ENCODE data around the gene RSAD1. TPM values are rescaled to one million over a fixed set of nuclear protein-coding genes. Genes with fewer than 3 reads are reported as not detected.

RSAD1 gene
- polyA plus RNA-seq, 3 donors: 20.6 to 40.0 (median 21.2) TPM

GRCh38 chr17:50452630-50453300 is 25.9 kb upstream of the RSAD1 start:
- no peaks in the 10 kb centered on the region for H3K27me3 ChIP-seq (ENCODE audit: control insufficient read depth in 2 of 2, insufficient read depth in 2 of 2, low read length in 2 of 2)
- no peak for TF ChIP-seq CTCF (IDR thresholded peaks at IDR 0.05)
- no peaks in the 10 kb centered on the region for H4K20me1 ChIP-seq (ENCODE audit: insufficient read depth, low read length)
- peaks cover 27% of the 10 kb centered on the region for H3K4me1 Mint-ChIP-seq
- H3K4me1 ChIP-seq (ENCODE audit: control insufficient read depth in 1 of 2, insufficient read depth in 2 of 2, low read length in 2 of 2): peaks cover 20 to 23% of the 10 kb centered on the region in 2 donors
- H3K9me3 ChIP-seq (replicated peaks in 1 of 2; ENCODE audit: control insufficient read depth in 1 of 2, insufficient read depth in 1 of 2, low read length in 2 of 2): no peaks in the 10 kb centered on the region
- H3K36me3 ChIP-seq (replicated peaks in 1 of 2; ENCODE audit: control insufficient read depth in 1 of 2, insufficient read depth in 2 of 2, low read length in 2 of 2): no peaks in the 10 kb centered on the region
- peak overlapping the region in 1 of 3 experiments; percentile 49 for H3K4me3 ChIP-seq (replicated peaks in 1 of 3; ENCODE audit: low read depth in 2 of 3, low read length in 3 of 3)
- no peak overlapping the region for H3K27ac ChIP-seq (ENCODE audit: low read depth in 1 of 2, low read length in 2 of 2)
- intact Hi-C loops (cut with micrococcal nuclease): no loop called here
- H3K27ac Mint-ChIP-seq: peak overlapping the region in 3 of 7 donors; percentile 26 to 75 (median 41)
- peak overlapping the region; percentile 59 to 73 for H3K4me3 Mint-ChIP-seq
- H2AFZ ChIP-seq (ENCODE audit: insufficient read depth, low read depth, low read length, poor library complexity, severe bottlenecking): no peak overlapping the region
- WGBS (ENCODE audit: insufficient coverage): 60% methylated on average over 2 of the region's 10 CpGs
- H3K36me3 Mint-ChIP-seq: peaks cover 0 to 11% of the 10 kb centered on the region in 2 donors
- H3K9me3 Mint-ChIP-seq: peaks cover 0 to 2% (median 0%) of the 10 kb centered on the region in 7 donors
- H3K27me3 Mint-ChIP-seq (ENCODE audit: low read depth in 3 of 3): no peaks in the 10 kb centered on the region
- no peaks in the 10 kb centered on the region for H3K79me2 ChIP-seq (ENCODE audit: insufficient read depth, low read length)
- peak; percentile 21 to 45 (median 29) for DNase-seq
- no peak overlapping the region for H3K9ac ChIP-seq (ENCODE audit: insufficient read depth, low read length, poor library complexity, severe bottlenecking)
- H3K4me2 ChIP-seq (replicated peaks; ENCODE audit: extremely low read depth, low read length, poor library complexity, severe bottlenecking): peak overlapping the region; percentile 56

GRCh38 chr17:50453901-50454300 is 24.8 kb upstream of the RSAD1 start:
- peaks cover 0 to 2% (median 0%) of the 10 kb centered on the region in 7 donors for H3K9me3 Mint-ChIP-seq

More at GRCh38 chr17:50453901-50454300, 24.8 kb upstream of the RSAD1 start:
- no peaks in the 10 kb centered on the region for H3K9me3 ChIP-seq (replicated peaks in 1 of 2; ENCODE audit: control insufficient read depth in 1 of 2, insufficient read depth in 1 of 2, low read length in 2 of 2)
- no peak for TF ChIP-seq CTCF (IDR thresholded peaks at IDR 0.05)
- peaks cover 0 to 3% (median 0%) of the 10 kb centered on the region in 3 donors for H3K27me3 Mint-ChIP-seq (ENCODE audit: low read depth in 3 of 3)
- H2AFZ ChIP-seq (ENCODE audit: insufficient read depth, low read depth, low read length, poor library complexity, severe bottlenecking): no peak overlapping the region
- no peak overlapping the region for H3K4me3 Mint-ChIP-seq
- peaks cover 20 to 23% of the 10 kb centered on the region in 2 donors for H3K4me1 ChIP-seq (ENCODE audit: control insufficient read depth in 1 of 2, insufficient read depth in 2 of 2, low read length in 2 of 2)
- H3K4me1 Mint-ChIP-seq: peaks cover 27% of the 10 kb centered on the region
- H3K36me3 Mint-ChIP-seq: peaks cover 0 to 9% of the 10 kb centered on the region in 2 donors
- WGBS (ENCODE audit: insufficient coverage): 82% methylated on average over 3 of the region's 3 CpGs
- intact Hi-C loops (cut with micrococcal nuclease): no loop called here
- H3K9ac ChIP-seq (ENCODE audit: insufficient read depth, low read length, poor library complexity, severe bottlenecking): no peak overlapping the region
- H3K27ac Mint-ChIP-seq: no peak overlapping the region
- no peaks in the 10 kb centered on the region for H4K20me1 ChIP-seq (ENCODE audit: insufficient read depth, low read length)
- H3K4me2 ChIP-seq (replicated peaks; ENCODE audit: extremely low read depth, low read length, poor library complexity, severe bottlenecking): no peak overlapping the region
- no peak overlapping the region for H3K27ac ChIP-seq (ENCODE audit: low read depth in 1 of 2, low read length in 2 of 2)
- no peaks in the 10 kb centered on the region for H3K27me3 ChIP-seq (ENCODE audit: control insufficient read depth in 2 of 2, insufficient read depth in 2 of 2, low read length in 2 of 2)
- no peaks in the 10 kb centered on the region for H3K79me2 ChIP-seq (ENCODE audit: insufficient read depth, low read length)
- H3K36me3 ChIP-seq (replicated peaks in 1 of 2; ENCODE audit: control insufficient read depth in 1 of 2, insufficient read depth in 2 of 2, low read length in 2 of 2): no peaks in the 10 kb centered on the region
- DNase-seq: no peak
- no peak overlapping the region for H3K4me3 ChIP-seq (replicated peaks in 1 of 3; ENCODE audit: low read depth in 2 of 3, low read length in 3 of 3)

Measured in CD14-positive monocyte (primary cell).